Measurements from ENCODE around the gene TLE4. TPM values are rescaled to one million over a fixed set of nuclear protein-coding genes. Genes with fewer than 3 reads are reported as not detected.

The TLE4 gene
- total RNA-seq, 1 donor from 2014 or later, result 17.2 TPM

DNA sequence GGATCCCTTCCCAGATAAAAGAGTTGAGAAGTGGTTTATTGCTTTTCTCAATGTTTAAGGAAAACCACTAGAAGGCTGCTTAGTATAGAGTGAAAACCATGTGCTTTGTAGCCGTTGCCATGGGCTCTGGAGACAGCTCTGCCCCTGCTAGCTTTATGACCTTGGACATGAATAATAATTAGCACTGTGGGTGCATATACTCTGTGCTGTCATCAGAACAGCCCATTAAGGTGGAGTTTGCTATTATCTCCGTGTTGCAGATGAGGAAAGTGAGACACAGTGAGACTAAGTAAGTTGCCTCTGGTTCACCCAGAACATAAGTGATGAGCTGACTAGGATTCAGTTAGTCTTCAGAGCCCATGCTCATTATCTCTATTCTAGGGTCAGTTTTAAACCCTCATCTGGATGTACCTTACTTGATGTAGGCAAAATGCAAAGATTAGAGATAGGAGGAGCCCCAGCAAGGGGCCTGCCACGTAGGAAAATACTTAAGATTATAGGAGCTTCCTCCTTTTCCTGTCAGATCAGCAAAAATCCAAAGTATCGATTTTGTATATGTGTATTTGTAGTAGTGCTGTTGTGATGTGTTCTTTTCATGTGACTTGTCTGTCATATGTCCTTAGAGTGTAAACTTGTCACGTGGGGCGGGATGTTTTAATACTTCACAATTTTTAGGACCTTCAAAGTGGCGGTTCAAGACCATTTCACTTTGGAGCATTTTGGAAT is 102.5 kb downstream of the TLE4 start:
- Histone ChIP-seq H3K4me3 (ENCODE audit: low read depth, low read length) (no peak overlapping the region), H3K27me3 (ENCODE audit: control insufficient read depth, insufficient read depth, low read length) (no peaks in the 10 kb centered on the region), H3K36me3 (ENCODE audit: control insufficient read depth, insufficient read depth, low read length) (no peaks in the 10 kb centered on the region)
- TF ChIP-seq, protein P1, sequence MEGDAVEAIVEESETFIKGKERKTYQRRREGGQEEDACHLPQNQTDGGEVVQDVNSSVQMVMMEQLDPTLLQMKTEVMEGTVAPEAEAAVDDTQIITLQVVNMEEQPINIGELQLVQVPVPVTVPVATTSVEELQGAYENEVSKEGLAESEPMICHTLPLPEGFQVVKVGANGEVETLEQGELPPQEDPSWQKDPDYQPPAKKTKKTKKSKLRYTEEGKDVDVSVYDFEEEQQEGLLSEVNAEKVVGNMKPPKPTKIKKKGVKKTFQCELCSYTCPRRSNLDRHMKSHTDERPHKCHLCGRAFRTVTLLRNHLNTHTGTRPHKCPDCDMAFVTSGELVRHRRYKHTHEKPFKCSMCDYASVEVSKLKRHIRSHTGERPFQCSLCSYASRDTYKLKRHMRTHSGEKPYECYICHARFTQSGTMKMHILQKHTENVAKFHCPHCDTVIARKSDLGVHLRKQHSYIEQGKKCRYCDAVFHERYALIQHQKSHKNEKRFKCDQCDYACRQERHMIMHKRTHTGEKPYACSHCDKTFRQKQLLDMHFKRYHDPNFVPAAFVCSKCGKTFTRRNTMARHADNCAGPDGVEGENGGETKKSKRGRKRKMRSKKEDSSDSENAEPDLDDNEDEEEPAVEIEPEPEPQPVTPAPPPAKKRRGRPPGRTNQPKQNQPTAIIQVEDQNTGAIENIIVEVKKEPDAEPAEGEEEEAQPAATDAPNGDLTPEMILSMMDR (IDR thresholded peaks at IDR 0.05; ENCODE audit: insufficient read depth, low read length, poor library complexity, severe bottlenecking), result no peak
- DNase-seq (ENCODE audit: low read depth), result no peak

DNA sequence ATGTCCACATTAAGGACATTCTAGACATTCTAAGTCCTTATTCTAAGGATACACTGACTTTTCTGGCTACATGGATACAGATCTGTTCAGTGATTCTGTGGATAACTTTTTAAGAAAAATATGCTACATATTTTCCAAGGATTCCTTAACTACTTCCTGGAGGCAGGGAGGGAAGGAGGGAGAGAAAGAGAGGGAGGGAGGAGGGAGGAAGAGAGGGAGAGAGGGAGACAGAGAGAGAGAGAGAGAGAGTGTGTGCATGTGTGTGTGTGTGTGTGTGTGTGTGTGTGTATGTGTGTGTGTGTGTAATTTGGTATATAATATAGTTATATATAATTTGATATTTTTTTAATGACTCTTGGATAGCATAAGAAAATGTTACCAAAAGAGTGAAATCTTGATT is 109.8 kb downstream of the TLE4 start:
- H3K36me3 ChIP-seq (ENCODE audit: control insufficient read depth, insufficient read depth, low read length), result no peaks in the 10 kb centered on the region
- TF ChIP-seq, protein P1 (IDR thresholded peaks at IDR 0.05; ENCODE audit: insufficient read depth, low read length, poor library complexity, severe bottlenecking), result no peak
- no peaks in the 10 kb centered on the region for H3K27me3 ChIP-seq (ENCODE audit: control insufficient read depth, insufficient read depth, low read length)
- H3K4me3 ChIP-seq (ENCODE audit: low read depth, low read length), result no peak overlapping the region
- DNase-seq (ENCODE audit: low read depth), result no peak

DNA sequence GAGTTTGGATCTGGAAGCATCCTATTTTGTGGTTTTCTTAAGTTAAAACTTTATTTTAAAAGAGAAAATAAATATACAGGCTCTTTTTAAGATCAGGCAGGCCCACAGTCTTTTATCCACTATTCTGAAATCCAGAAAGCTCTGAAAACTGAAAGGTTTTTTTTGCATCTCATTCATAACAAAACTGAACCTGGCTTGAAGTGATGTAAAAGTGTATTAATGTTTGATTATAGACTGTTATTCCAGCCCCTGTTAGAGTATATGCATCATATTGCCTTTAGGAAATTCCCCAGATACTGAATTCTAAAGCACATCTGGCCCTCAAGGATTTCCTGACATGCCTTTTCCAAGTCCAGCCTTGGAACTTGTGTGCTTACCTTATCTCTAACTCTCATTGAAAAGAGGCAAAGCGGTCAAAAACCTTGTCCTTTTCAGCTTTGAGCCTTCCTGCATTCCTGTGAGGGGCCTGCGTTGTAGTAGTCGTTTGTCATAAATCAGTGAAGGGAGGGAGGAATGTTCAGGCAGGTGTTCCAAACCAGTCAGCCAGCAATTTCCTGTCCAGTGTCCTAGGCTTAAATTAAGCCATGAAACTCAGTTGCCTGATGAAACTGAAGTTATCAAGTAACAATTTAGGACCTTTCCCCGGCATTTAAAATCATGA is 110.4 kb downstream of the TLE4 start:
- Histone ChIP-seq H3K4me3 (ENCODE audit: low read depth, low read length) (no peak overlapping the region), H3K36me3 (ENCODE audit: control insufficient read depth, insufficient read depth, low read length) (no peaks in the 10 kb centered on the region), H3K27me3 (ENCODE audit: control insufficient read depth, insufficient read depth, low read length) (no peaks in the 10 kb centered on the region)
- DNase-seq (ENCODE audit: low read depth), result no peak
- TF ChIP-seq, protein P1 (IDR thresholded peaks at IDR 0.05; ENCODE audit: insufficient read depth, low read length, poor library complexity, severe bottlenecking), result no peak

DNA sequence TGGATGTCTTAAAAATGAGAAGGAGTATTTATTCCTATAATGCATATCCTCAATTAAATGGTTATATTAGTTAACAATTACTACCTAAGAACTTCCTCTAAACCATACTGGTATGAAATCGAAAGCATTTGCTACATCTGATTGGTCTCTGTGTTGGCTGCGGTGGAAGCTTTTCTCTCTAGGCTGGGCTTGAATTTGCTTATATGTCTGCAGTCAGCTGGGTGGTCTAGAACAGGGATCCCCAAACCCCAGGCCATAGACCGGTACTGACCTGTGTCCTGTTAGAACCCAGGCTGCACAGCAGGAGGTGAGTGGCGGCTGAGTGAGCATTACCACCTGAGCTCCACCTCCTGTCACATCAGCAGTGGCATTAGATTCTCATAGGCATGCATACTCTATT is 112.3 kb downstream of the TLE4 start:
- TF ChIP-seq, protein P1 (IDR thresholded peaks at IDR 0.05; ENCODE audit: insufficient read depth, low read length, poor library complexity, severe bottlenecking), result no peak
- DNase-seq (ENCODE audit: low read depth), result no peak
- H3K4me3 ChIP-seq (ENCODE audit: low read depth, low read length), result no peak overlapping the region
- H3K36me3 ChIP-seq (ENCODE audit: control insufficient read depth, insufficient read depth, low read length), result no peaks in the 10 kb centered on the region
- H3K27me3 ChIP-seq (ENCODE audit: control insufficient read depth, insufficient read depth, low read length), result no peaks in the 10 kb centered on the region

DNA sequence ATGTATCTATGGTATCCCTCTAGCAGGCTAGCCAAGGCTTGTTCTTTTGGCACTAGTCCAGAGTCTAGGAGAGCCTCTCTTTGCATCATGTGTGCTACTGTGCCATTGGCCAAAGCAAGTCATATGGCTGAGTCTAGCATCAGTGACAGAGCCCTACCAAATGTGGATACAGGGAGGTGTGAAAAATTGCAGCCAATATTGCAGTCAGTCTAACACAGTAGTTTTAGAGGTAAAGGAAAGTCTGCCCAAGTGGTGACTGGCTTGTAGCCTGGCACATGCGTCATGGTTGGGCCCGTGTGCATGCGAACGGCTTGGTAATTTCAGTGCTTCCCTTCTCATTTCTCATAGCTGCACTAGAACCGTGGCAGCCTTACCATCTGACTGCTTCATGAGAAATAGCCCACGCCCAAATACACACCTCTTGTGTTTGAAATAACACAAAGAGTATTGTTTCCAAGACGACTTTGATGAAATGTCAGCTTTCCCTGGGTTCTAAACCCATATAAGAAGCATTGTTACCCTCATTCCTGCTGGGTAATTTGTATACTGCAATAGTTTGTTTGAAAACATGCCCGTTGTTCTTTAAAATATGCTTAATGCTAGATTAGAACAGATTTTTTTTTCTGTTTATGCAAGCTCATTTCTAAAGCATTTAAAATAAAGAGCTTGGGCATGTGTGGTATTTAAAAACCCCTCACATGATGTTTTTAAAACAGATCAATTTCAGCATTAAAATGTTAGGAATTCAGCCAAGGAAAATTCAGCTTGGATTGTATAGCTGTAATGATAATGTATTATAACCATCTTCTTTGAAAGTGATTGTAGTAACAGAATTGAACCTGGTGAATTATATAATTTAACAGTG is 113.2 kb downstream of the TLE4 start:
- Histone ChIP-seq H3K36me3 (ENCODE audit: control insufficient read depth, insufficient read depth, low read length) (no peaks in the 10 kb centered on the region), H3K4me3 (ENCODE audit: low read depth, low read length) (no peak overlapping the region), H3K27me3 (ENCODE audit: control insufficient read depth, insufficient read depth, low read length) (no peaks in the 10 kb centered on the region)
- no peak for DNase-seq (ENCODE audit: low read depth)
- TF ChIP-seq, protein P1 (IDR thresholded peaks at IDR 0.05; ENCODE audit: insufficient read depth, low read length, poor library complexity, severe bottlenecking), result no peak
